Measurements from ENCODE around the gene CWF19L2.

Gene CWF19L2

DNA sequence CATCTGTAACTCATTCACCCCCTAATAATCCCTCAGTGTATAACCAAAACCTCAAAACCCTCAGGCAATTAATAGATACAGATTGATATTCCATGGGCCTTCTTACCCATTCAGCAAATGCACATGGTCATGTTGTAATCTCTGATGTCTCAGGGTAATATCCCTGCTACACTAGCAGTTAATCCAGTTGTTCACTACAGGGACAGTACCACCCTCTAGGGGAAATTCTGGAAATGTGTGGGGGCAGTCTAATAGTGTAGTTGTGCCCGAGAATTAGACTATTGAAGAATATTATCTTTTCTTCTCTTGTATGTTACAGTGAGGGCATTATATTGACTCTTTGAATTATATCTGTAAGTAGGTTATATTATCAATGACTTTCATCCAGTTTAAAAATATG is 175.4 kb downstream of the CWF19L2 start:
- DNase-seq: no peak

All from NCI-H1694 (cell line).